ENCODE data around the gene ABCA7.

DNA sequence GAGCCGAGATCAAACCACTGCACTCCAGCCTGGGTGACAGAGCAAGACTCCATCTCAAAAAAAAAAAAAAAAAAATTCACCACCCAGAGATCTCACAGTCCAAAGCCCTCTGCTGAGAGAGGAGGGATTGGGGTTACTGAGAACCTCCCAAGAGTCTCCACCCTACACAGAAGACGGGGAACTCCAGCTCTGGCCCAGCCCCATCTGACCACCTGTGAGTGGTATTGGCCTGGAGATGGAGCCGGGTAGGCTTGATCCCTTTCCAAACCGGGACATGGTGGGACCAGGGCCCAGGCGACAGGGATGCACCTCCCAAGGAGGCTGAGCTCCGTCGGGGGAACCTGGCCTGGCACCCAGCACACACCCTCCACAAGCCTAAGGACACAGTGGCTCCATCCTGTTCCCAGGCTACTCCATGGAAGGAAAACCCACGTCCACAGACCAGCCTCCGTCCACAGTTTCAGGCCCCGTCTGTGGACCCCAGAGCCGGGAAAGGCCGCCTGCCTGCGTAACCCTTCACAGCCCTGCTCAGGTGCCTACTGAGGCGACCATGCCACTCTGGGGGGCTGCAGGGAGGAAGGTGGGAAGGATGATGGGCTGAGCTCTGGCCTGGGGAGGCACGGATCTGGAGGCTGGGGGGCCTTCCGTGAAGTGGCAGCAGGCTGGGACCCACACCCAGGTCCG lies 20.8 kb upstream of the ABCA7 start:
- TF ChIP-seq POLR2A (IDR thresholded peaks at IDR 0.05; ENCODE audit: low read depth, low read length) (no peak), POLR2AphosphoS5 (IDR thresholded peaks at IDR 0.05; ENCODE audit: low read depth, low read length) (no peak)

Measured in GM12891 (cell line).